Activated CD4-positive, alpha-beta T cell treated with anti-CD3 and anti-CD28 coated beads, Interleukin-2, amount 50 U/mL, for 16 hours (primary cell): ENCODE results near the gene FUCA2.

Experiments used
- DNase-seq: peaks from one replicate; pipeline ENCODE4 v3.0.0-alpha.2; 2020

The FUCA2 gene, protein sequence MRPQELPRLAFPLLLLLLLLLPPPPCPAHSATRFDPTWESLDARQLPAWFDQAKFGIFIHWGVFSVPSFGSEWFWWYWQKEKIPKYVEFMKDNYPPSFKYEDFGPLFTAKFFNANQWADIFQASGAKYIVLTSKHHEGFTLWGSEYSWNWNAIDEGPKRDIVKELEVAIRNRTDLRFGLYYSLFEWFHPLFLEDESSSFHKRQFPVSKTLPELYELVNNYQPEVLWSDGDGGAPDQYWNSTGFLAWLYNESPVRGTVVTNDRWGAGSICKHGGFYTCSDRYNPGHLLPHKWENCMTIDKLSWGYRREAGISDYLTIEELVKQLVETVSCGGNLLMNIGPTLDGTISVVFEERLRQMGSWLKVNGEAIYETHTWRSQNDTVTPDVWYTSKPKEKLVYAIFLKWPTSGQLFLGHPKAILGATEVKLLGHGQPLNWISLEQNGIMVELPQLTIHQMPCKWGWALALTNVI

DNA sequence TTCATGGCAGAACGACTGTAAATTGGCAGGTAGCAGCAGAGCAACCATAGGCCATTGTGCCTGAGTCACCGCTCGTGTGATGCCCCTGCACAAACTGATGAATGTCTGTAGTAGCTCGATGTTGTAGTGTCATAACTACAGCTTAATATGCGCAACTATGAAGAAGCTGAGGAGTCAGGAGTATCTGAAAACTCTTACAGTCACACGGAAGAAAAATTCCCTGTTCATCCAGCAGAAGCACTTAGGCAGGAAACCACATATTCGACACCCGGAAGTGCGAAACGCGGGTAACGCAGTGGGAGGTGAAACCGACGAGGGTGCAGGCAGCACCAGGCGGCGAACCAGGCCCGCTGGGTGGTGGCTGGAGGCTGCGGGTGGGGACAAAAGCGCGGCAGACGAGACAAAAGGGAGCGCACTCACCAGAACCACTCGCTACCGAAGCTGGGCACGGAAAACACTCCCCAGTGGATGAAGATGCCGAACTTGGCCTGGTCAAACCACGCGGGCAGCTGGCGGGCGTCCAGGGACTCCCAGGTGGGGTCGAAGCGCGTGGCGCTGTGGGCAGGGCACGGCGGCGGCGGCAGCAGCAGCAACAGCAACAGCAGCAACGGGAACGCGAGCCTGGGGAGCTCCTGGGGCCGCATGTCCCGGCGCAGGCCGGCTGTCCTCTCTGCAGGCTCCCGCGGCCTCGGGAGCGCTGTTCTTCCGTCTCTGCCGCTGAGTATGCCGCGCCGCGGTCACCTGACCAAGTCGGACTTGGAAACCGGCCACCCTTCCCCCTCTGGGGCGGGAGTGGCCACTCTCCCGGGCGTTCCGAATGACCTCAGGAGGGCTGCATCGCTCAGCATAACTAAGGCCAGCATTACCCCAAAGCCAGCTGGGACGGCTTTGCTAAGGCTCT, at the start of gene FUCA2:
FUCA2 (minus strand) TSS at position 730 of the 901 bp plus-strand sequence; CDS start at position 644, 86 bp downstream.
- DNase-seq = peak; percentile 74

GRCh38 chr6:143561105-143561704, 49.7 kb upstream of the FUCA2 start:
- DNase-seq = no peak

DNA sequence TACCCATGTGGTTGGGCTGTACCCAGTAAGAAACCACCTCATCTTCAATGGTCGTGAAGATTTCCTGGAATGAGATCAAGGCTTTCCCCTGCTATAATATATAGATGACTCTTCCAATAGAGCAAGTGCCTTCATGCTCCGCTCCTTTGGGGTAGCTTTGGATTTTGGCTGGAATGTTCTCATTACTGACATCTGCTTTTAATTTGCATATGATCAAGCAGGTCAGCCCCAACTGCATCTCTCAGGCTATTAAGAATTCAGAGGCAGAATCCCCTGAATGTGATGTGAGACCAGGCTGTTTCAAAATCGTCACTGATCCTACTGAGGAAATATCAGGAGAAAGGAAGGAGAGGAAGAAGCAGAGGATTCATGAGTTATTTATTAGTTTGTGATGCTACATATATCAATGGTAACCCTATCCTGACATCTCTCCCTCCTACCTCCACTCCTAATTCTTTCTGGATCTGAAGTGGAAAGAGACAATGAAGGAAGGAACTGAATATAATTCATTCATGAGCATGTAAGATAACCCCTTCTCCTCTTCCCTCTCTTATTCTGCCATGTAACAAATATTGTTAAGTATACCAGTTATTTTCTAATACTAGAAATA, 47.6 kb upstream of the FUCA2 start:
- no peak for DNase-seq

DNA sequence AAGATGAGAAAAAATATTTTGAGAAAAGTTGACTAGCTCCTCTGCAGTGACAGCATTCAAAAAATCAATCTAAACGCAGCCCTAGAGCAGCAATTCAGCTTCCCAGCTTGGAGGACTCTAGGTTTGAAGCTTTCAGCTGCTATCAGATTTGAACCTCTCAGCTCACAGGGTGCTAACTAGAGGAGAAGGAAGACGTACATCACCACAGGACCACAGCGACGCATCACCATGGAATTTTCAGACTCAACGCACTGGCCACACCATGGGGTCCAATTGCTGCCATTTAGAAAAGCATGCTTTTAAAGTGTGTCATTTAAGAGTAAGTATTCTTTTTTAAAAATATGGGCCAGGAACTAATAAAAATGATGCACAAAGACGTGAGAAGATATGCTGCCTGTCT, 45.0 kb upstream of the FUCA2 start:
- DNase-seq = no peak

DNA sequence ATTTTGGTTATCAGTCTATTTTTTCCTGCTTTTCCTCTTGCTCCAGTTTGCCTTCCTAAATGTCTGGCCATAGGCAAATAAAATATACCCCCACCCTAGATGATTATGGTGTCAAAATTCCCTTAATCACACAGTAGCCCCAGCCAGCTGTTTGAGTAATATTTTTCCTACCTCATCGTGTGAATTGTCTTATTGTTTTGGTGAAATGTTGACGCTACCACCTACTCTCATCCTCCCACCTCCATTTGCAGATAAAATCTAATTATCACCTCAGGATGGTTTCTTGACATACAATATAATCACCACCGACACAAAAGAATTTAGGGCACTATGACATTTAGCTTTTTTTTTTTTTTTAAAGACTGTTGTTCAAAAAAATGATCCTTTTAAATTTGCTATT, 44.1 kb upstream of the FUCA2 start:
- DNase-seq = no peak

DNA sequence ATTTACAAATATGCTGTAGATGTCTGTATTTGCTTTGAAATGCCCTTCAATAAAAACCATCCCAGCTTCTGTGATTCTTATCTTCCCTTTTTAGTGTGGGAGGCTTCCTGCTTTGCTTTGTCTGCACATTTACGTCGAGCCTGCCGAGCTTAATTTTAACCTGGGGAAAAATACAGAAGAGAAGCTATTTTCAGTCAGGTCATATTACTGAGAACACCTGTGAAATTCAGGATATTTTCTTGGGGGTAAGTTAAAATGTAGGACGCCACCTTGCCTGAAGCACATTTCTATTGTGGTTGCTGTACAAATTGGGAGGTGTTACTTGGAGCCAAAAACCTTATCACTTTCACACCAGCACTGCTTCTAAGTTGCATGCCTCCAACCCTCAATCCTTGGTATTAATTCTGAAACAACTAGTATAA, 43.6 kb upstream of the FUCA2 start:
- no peak for DNase-seq

DNA sequence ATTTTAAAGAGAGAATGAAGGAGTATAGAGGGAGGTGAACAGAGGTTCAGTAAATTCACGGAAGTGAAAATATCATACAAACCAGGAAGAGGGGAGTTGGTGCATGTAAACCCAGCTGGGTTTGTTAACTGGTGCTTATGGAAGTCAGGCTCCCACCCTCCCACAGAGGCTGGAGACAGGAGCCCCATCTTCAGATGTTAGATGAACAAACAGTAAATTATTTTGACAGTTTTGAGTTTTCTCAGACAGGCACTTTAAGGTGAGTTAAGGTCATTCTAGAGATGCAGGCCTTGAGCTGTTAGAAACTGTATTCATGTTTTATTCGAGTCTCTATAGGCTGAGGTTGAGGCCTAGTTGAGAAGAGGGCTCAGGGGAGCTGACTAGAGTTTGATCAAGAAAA, 41.8 kb upstream of the FUCA2 start:
- no peak for DNase-seq

- DNase-seq = no peak
These were observed 38.4 kb upstream of the FUCA2 start for GRCh38 chr6:143549949-143550268.

GRCh38 chr6:143549221-143549948, 37.9 kb upstream of the FUCA2 start:
- DNase-seq = peak; percentile 79

- no peak for DNase-seq
These were observed 35.1 kb upstream of the FUCA2 start for GRCh38 chr6:143546599-143546998.

GRCh38 chr6:143545976-143546547, 34.5 kb upstream of the FUCA2 start:
- peak; percentile 55 for DNase-seq

DNA sequence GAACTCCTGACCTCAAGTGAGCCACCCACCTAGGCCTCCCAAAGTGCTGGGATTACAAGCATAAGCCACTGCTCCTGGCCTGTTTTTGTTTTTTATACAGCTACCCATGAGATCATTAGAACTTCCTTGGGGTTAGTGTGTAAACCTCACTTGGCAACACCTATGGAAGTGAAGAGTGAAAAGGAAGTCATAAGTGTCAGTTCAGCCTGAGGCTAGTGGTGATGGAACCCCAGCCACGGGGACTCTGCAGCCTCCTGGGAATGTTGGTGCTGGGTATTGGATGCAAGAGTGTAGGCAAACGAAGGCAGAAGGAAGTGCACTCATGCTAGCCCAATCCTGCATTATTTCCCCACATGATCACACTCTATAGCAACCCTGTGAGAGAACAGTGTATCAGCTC, 33.6 kb upstream of the FUCA2 start:
- no peak for DNase-seq

- DNase-seq = no peak
These were observed 32.6 kb upstream of the FUCA2 start for GRCh38 chr6:143544011-143544696.

GRCh38 chr6:143543435-143543834, 31.9 kb upstream of the FUCA2 start:
- no peak for DNase-seq

DNA sequence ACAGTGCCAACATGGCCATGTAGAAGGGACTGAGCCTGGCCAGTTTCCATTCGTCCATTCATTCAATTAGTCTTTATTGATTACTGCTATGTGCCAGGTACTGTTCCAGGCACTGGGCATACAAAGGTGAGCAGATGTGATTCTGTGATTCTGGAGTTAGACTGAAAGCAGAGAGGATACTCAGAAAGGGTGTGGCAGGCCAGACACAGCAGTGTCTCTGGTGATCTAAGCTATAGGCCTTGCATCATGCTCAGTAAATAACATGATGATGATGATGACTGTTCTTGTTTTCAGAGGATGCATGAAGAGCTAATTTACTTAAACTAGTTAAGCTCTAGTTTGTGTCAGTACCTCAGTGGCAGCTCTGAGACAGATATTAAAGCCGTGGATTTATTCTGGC, 31.4 kb upstream of the FUCA2 start:
- no peak for DNase-seq

GRCh38 chr6:143540192-143540591, 28.7 kb upstream of the FUCA2 start:
- DNase-seq = no peak

- no peak for DNase-seq
These were observed 28.2 kb upstream of the FUCA2 start for GRCh38 chr6:143539734-143540133.

DNA sequence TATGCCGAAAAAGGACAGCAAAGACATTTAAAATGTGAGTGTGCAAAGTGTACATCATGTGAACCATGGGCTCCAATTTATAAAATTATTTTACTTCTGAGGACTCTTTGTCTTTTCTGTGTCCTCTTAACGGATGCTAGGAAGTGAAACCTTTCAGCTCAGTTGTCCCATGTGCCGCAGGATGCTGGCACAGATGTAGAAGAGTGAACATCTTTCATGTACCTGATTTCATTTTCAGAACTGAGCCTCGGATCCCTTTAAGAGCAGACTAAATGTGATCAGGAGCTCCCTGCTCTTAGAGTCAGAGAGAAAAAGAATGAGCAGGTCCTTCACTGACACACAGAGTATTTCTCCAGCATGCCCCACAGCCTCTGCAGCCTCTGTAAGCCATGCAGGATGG, 27.6 kb upstream of the FUCA2 start:
- peak; percentile 37 for DNase-seq

GRCh38 chr6:143538374-143538773, 26.9 kb upstream of the FUCA2 start:
- DNase-seq = no peak

DNA sequence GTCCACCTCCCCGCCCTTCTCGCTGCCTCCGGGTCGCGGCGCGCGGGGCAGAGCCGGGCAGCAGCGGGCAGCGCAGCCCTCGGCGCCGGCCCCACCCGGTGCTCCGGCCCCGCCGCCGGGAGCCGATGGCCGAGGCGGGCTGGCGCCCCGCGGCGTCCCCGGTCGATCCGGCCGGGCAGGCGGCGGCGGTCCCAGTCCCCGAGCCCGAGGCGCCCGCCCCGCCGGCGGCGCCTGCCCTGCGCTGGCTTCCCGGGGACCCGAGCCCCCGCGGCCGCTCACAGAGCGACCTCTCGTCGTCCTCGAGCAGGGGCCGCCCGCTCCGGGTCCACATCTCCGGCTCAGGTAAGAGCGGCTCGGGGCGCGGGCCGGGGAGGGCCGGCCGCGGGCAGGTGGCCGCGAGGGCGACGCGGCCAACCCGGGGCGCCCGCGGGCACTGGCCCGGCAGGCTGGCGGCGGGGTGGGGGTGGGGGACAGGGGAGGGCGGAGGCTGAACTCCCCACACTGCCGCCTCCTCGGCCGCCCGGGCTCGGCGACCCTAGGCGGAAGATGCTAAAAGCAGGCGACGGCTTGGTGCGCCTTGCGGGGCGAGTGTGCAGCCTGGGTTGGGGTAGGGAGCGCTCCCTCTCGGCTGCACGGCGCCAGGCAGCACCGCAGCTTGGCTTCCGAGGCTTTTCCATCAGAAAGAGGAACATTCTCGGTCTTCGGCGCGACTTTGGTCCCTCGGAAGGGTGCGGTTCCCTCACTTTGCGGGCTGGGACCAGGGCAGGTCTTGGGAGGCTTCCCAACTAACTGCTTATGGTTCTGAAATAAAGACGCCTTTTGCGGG, 25.6 kb upstream of the FUCA2 start:
- DNase-seq = peak; percentile 71
